Upper lobe of right lung (tissue), 1 donor: ENCODE data around the gene ZDHHC21. TPM values are rescaled to one million over a fixed set of nuclear protein-coding genes. Genes with fewer than 3 reads are reported as not detected.
"Not testable (repeated sequence)": the region's sequence is repeated elsewhere in the genome, so short reads cannot be mapped to it uniquely, and the experiment has no call there.

ENCODE experiments used
- ATAC-seq: fragments of 200-7000 bp; cut with Tn5 transposase; one replicate; pipeline ENCODE4 v1.9.1; 2020; ENCODE audit warnings: mild to moderate bottlenecking, moderate library complexity
- DNase-seq: peaks from one replicate; pipeline ENCODE4 v3.0.0-alpha.2; 2020
- H3K27ac ChIP-seq: fragments of 200-600 bp; one replicate; pipeline ENCODE4 v1.8.0; 2022
- H3K27me3 ChIP-seq: fragments of 200-600 bp; one replicate; pipeline ENCODE4 v1.8.0; 2022; ENCODE audit warnings: mild to moderate bottlenecking
- H3K36me3 ChIP-seq: fragments of 200-600 bp; one replicate; pipeline ENCODE4 v1.8.0; 2022
- H3K4me1 ChIP-seq: fragments of 200-600 bp; one replicate; pipeline ENCODE4 v1.8.0; 2022
- H3K4me3 ChIP-seq: fragments of 200-600 bp; one replicate; pipeline ENCODE4 v1.8.0; 2022; ENCODE audit warnings: mild to moderate bottlenecking
- H3K9me3 ChIP-seq: fragments of 200-600 bp; one replicate; pipeline ENCODE4 v1.8.0; 2022
- CTCF ChIP-seq: fragments of 200-600 bp; IDR thresholded peaks from one replicate; pipeline ENCODE4 v1.8.0; 2022; ENCODE audit warnings: antibody characterized with exemption
- intact Hi-C: fragments of 100-400 bp; cut with DNase I; formaldehyde crosslinking; loops from one replicate; pipeline ENCODE4 v1.11.0; 2022
- total RNA-seq: library from RNA; stranded (reverse); fragmentation: NEBNext Ultra II Directional; extraction: Animal tissue kit (Norgen Biotek cat#: 25700); gene quantifications from one replicate; pipeline ENCODE4 v1.2.1, GENCODE V29; 2021
- donor health status: DM: no; HTN: yes; CAD: no; lungs with severe emphysema.

ZDHHC21 gene
- total RNA-seq, 1 donor from 2014 or later, result 20.7 TPM

GRCh38 chr9:14677872-14678271, 15.4 kb downstream of the ZDHHC21 start:
- DNase-seq (no peak), ATAC-seq (no peak)
- Histone ChIP-seq H3K36me3 (peaks cover 18% of the 10 kb centered on the region), H3K27me3 (no peaks in the 10 kb centered on the region), H3K4me1 (no peaks in the 10 kb centered on the region), H3K4me3 (no peak overlapping the region), H3K27ac (no peak overlapping the region), H3K9me3 (no peaks in the 10 kb centered on the region)
- TF ChIP-seq CTCF, result no peak
- intact Hi-C loops, result no loop called here

- no peak for TF ChIP-seq CTCF
- no peak for ATAC-seq
- intact Hi-C loops, result no loop called here
- no peak overlapping the region for H3K27ac ChIP-seq
- no peak overlapping the region for H3K4me3 ChIP-seq
- no peaks in the 10 kb centered on the region for H3K27me3 ChIP-seq
- peaks cover 18% of the 10 kb centered on the region for H3K36me3 ChIP-seq
- no peaks in the 10 kb centered on the region for H3K4me1 ChIP-seq
- no peak for DNase-seq
- no peaks in the 10 kb centered on the region for H3K9me3 ChIP-seq
These were observed 15.8 kb downstream of the ZDHHC21 start for GRCh38 chr9:14677396-14677795.

GRCh38 chr9:14674630-14675029, 18.6 kb downstream of the ZDHHC21 start:
- H3K36me3 ChIP-seq, result peaks cover 18% of the 10 kb centered on the region
- intact Hi-C loops, result no loop called here
- ATAC-seq (no peak), DNase-seq (no peak)
- H3K4me3 ChIP-seq, result no peak overlapping the region
- H3K9me3 ChIP-seq, result no peaks in the 10 kb centered on the region
- H3K27me3 ChIP-seq, result no peaks in the 10 kb centered on the region
- no peak for TF ChIP-seq CTCF
- no peaks in the 10 kb centered on the region for H3K4me1 ChIP-seq
- H3K27ac ChIP-seq, result no peak overlapping the region

GRCh38 chr9:14671377-14671776, 21.9 kb downstream of the ZDHHC21 start:
- Histone ChIP-seq H3K27ac (no peak overlapping the region), H3K4me1 (no peaks in the 10 kb centered on the region), H3K36me3 (no peaks in the 10 kb centered on the region), H3K9me3 (no peaks in the 10 kb centered on the region), H3K27me3 (no peaks in the 10 kb centered on the region), H3K4me3 (no peak overlapping the region)
- intact Hi-C loops, result no loop called here
- DNase-seq (no peak), ATAC-seq (no peak)
- TF ChIP-seq CTCF, result no peak

- intact Hi-C loops, result no loop called here
- TF ChIP-seq CTCF, result no peak
- H3K27me3 ChIP-seq, result no peaks in the 10 kb centered on the region
These were observed 22.5 kb downstream of the ZDHHC21 start for GRCh38 chr9:14670718-14671117.

GRCh38 chr9:14664022-14664421, 29.2 kb downstream of the ZDHHC21 start:
- H3K9me3 ChIP-seq, H3K4me1 ChIP-seq, H3K4me3 ChIP-seq, intact Hi-C loops, ATAC-seq, DNase-seq, H3K36me3 ChIP-seq, H3K27ac ChIP-seq, H3K27me3 ChIP-seq: not testable (repeated sequence)

More at GRCh38 chr9:14670718-14671117, 22.5 kb downstream of the ZDHHC21 start:
- DNase-seq, result no peak
- Histone ChIP-seq H3K27ac (no peak overlapping the region), H3K36me3 (no peaks in the 10 kb centered on the region), H3K4me1 (no peaks in the 10 kb centered on the region), H3K4me3 (no peak overlapping the region), H3K9me3 (no peaks in the 10 kb centered on the region)
- no peak for ATAC-seq
